ENCODE data around the gene IL31RA.

DNA sequence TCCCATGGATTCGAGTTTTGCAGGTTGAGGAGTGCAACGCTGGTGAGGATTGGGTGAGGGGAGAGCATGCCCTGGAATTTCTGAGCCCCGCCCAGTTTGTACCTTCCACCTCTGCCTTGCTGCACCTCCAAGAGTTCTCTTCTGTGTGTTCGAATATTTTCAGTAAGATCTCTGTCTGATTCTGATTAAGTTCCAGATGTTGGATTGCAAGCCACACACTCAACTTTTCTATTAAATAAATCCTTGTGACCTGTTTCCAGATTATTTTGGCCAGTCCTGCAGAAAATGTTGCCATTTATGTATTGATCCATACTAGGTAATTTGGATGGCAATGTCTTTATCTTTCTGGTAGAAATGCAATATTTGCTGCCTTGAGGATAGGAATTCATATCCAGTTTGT, 54.1 kb downstream of the IL31RA start:
- TF ChIP-seq RARB (CRISPR knock-in tag; IDR thresholded peaks at IDR 0.05) (no peak), ZFP3 (CRISPR knock-in tag; IDR thresholded peaks at IDR 0.05) (no peak)
